Measurements from ENCODE around the gene PPEF1. TPM values are rescaled to one million over a fixed set of nuclear protein-coding genes. Genes with fewer than 3 reads are reported as not detected.

The PPEF1 gene
- total and polyA plus RNA-seq, 2 donors (not counting 1 experiment from before 2014, with no cell fraction given) = under 0.01 TPM; not detected in 1

GRCh38 chrX:18753631-18754030 lies 46.2 kb downstream of the PPEF1 start:
- no peak overlapping the region for H3K9ac ChIP-seq (ENCODE audit: insufficient read depth, low read length)
- H4K20me1 ChIP-seq (ENCODE audit: control insufficient read depth, extremely low read depth, insufficient read depth, low read length) = no peaks in the 10 kb centered on the region
- H3K27ac ChIP-seq (ENCODE audit: insufficient read depth, low read length) = no peak overlapping the region
- no peak for TF ChIP-seq CTCF (conservative IDR thresholded peaks at IDR 0.05 in 1 of 2, IDR thresholded peaks at IDR 0.05 in 1 of 2; ENCODE audit: low read depth in 1 of 2, low read length in 2 of 2)
- no peak for TF ChIP-seq EZH2 (IDR thresholded peaks at IDR 0.05; ENCODE audit: low read length, missing control alignments)
- H3K4me3 ChIP-seq (replicated peaks in 1 of 4; ENCODE audit: control extremely low read depth in 1 of 4, insufficient read depth in 1 of 4, low read depth in 3 of 4, low read length in 4 of 4) = no peak overlapping the region
- no peak for DNase-seq (ENCODE audit: low read depth in 2 of 2)
- no peaks in the 10 kb centered on the region for H3K79me2 ChIP-seq (ENCODE audit: control insufficient read depth, insufficient read depth, low read length)
- H3K4me1 ChIP-seq (ENCODE audit: control insufficient read depth, extremely low read depth, insufficient read depth, low read length) = no peaks in the 10 kb centered on the region
- H3K36me3 ChIP-seq (ENCODE audit: control insufficient read depth, insufficient read depth, low read length) = no peaks in the 10 kb centered on the region
- no peaks in the 10 kb centered on the region for H3K9me3 ChIP-seq (ENCODE audit: control insufficient read depth, insufficient read depth, low read depth, low read length)
- H3K27me3 ChIP-seq (ENCODE audit: control insufficient read depth, insufficient read depth, low read length) = no peaks in the 10 kb centered on the region
- no peak overlapping the region for H2AFZ ChIP-seq (ENCODE audit: low read length)
- H3K4me2 ChIP-seq (ENCODE audit: extremely low read depth, insufficient read depth, low read length) = no peak overlapping the region

- H3K9ac ChIP-seq (ENCODE audit: insufficient read depth, low read length) = no peak overlapping the region
- H3K27ac ChIP-seq (ENCODE audit: insufficient read depth, low read length) = no peak overlapping the region
- H3K36me3 ChIP-seq (ENCODE audit: control insufficient read depth, insufficient read depth, low read length) = no peaks in the 10 kb centered on the region
- H3K4me1 ChIP-seq (ENCODE audit: control insufficient read depth, extremely low read depth, insufficient read depth, low read length) = no peaks in the 10 kb centered on the region
- H3K4me2 ChIP-seq (ENCODE audit: extremely low read depth, insufficient read depth, low read length) = no peak overlapping the region
- H3K79me2 ChIP-seq (ENCODE audit: control insufficient read depth, insufficient read depth, low read length) = no peaks in the 10 kb centered on the region
- H4K20me1 ChIP-seq (ENCODE audit: control insufficient read depth, extremely low read depth, insufficient read depth, low read length) = no peaks in the 10 kb centered on the region
- H3K4me3 ChIP-seq (replicated peaks in 1 of 4; ENCODE audit: control extremely low read depth in 1 of 4, insufficient read depth in 1 of 4, low read depth in 3 of 4, low read length in 4 of 4) = no peak overlapping the region
- H2AFZ ChIP-seq (ENCODE audit: low read length) = no peak overlapping the region
- H3K27me3 ChIP-seq (ENCODE audit: control insufficient read depth, insufficient read depth, low read length) = no peaks in the 10 kb centered on the region
- TF ChIP-seq EZH2 (IDR thresholded peaks at IDR 0.05; ENCODE audit: low read length, missing control alignments) = no peak
- no peak for TF ChIP-seq CTCF (conservative IDR thresholded peaks at IDR 0.05 in 1 of 2, IDR thresholded peaks at IDR 0.05 in 1 of 2; ENCODE audit: low read depth in 1 of 2, low read length in 2 of 2)
- H3K9me3 ChIP-seq (ENCODE audit: control insufficient read depth, insufficient read depth, low read depth, low read length) = no peaks in the 10 kb centered on the region
- DNase-seq (ENCODE audit: low read depth in 2 of 2) = no peak
These were observed 48.2 kb downstream of the PPEF1 start for GRCh38 chrX:18755651-18756050.

- H2AFZ ChIP-seq (ENCODE audit: low read length) = no peak overlapping the region
- H3K9me3 ChIP-seq (ENCODE audit: control insufficient read depth, insufficient read depth, low read depth, low read length) = no peaks in the 10 kb centered on the region
- H3K4me3 ChIP-seq (replicated peaks in 1 of 4; ENCODE audit: control extremely low read depth in 1 of 4, insufficient read depth in 1 of 4, low read depth in 3 of 4, low read length in 4 of 4) = no peak overlapping the region
- DNase-seq (ENCODE audit: low read depth in 2 of 2) = no peak
- no peaks in the 10 kb centered on the region for H3K36me3 ChIP-seq (ENCODE audit: control insufficient read depth, insufficient read depth, low read length)
- TF ChIP-seq EZH2 (IDR thresholded peaks at IDR 0.05; ENCODE audit: low read length, missing control alignments) (no peak), CTCF (conservative IDR thresholded peaks at IDR 0.05 in 1 of 2, IDR thresholded peaks at IDR 0.05 in 1 of 2; ENCODE audit: low read depth in 1 of 2, low read length in 2 of 2) (no peak)
- H3K27me3 ChIP-seq (ENCODE audit: control insufficient read depth, insufficient read depth, low read length) = no peaks in the 10 kb centered on the region
- H3K27ac ChIP-seq (ENCODE audit: insufficient read depth, low read length) = no peak overlapping the region
- no peak overlapping the region for H3K9ac ChIP-seq (ENCODE audit: insufficient read depth, low read length)
- no peaks in the 10 kb centered on the region for H3K4me1 ChIP-seq (ENCODE audit: control insufficient read depth, extremely low read depth, insufficient read depth, low read length)
- no peak overlapping the region for H3K4me2 ChIP-seq (ENCODE audit: extremely low read depth, insufficient read depth, low read length)
- no peaks in the 10 kb centered on the region for H3K79me2 ChIP-seq (ENCODE audit: control insufficient read depth, insufficient read depth, low read length)
- H4K20me1 ChIP-seq (ENCODE audit: control insufficient read depth, extremely low read depth, insufficient read depth, low read length) = no peaks in the 10 kb centered on the region
These were observed 50.8 kb downstream of the PPEF1 start for GRCh38 chrX:18757956-18758932.

All from fibroblast of lung (primary cell).